ENCODE results near the gene ID2.

DNA sequence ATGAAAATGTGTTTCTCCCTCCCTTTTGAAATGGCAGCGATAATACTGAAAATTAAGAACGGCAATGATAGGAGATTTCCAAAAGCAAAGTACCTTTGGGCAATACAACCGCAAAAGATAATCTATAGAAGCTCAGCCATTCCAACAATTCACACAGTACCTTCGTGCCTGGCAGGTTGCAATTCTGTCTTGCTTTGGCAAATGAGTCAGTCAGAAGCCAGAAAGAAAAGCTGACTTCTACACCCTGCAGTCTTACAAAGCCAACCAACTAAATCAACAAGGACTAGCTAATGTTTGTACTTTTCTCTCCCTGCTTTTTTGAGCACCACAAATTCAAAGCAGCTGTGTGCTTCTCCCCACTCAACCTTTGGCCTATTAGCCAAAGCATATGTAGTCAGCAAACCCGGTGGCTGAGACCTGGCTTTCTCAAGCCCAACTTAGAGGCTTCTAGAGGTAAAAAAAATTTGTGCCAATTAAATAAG is 25.7 kb upstream of the ID2 start:
- TF ChIP-seq CTCF (IDR thresholded peaks at IDR 0.05) = no peak
- TF ChIP-seq POLR2AphosphoS5 (IDR thresholded peaks at IDR 0.05; ENCODE audit: low read depth, low read length) = no peak
- no peak for TF ChIP-seq REST (IDR thresholded peaks at IDR 0.05; ENCODE audit: insufficient read depth in 1 of 2, low read depth in 2 of 2, low read length in 1 of 2)
- no peak for TF ChIP-seq SIN3A (IDR thresholded peaks at IDR 0.05; ENCODE audit: borderline replicate concordance, insufficient read depth, low read depth, low read length)
- no peak for TF ChIP-seq TCF7L2 (IDR thresholded peaks at IDR 0.05; ENCODE audit: low read depth, low read length)
